Fibroblast of lung (primary cell): ENCODE results near the gene NINJ2.

Experiments used
- CTCF ChIP-seq, 2 donors: IDR thresholded peaks in 1 of 2; conservative IDR thresholded peaks in 1 of 2; 1 replicate in 1 of 2; 2 replicates in 1 of 2; pipeline ENCODE4 v1.5.1; 2011 to 2012; ENCODE audit warnings: low read length in 2 of 2, control low read depth in 1 of 2, inconsistent platforms in 1 of 2, low read depth in 1 of 2, mild to moderate bottlenecking in 1 of 2
- EZH2 ChIP-seq: IDR thresholded peaks from 2 replicates; pipeline ENCODE4 v1.5.1; 2012; ENCODE audit warnings: low read length, control low read depth, mild to moderate bottlenecking; ENCODE audit errors: missing control alignments

GRCh38 chr12:544941-545635, 118.2 kb downstream of the NINJ2 start:
- TF ChIP-seq CTCF (conservative IDR thresholded peaks at IDR 0.05 in 1 of 2, IDR thresholded peaks at IDR 0.05 in 1 of 2; ENCODE audit: low read depth in 1 of 2, low read length in 2 of 2) (no peak), EZH2 (no peak)
